Lower lobe of right lung (tissue), 2 donors: ENCODE data around the gene SLC6A2. TPM values are rescaled to one million over a fixed set of nuclear protein-coding genes. Genes with fewer than 3 reads are reported as not detected.

ENCODE experiments used
- ATAC-seq, 2 donors: fragments of 200-7000 bp; cut with Tn5 transposase; one replicate each; pipeline ENCODE4 v1.9.1; 2020 to 2022; ENCODE audit warnings: mild to moderate bottlenecking in 2 of 2, moderate library complexity in 2 of 2
- DNase-seq: peaks from one replicate; pipeline ENCODE4 v3.0.0-alpha.2; 2020
- H3K27ac ChIP-seq: fragments of 200-600 bp; one replicate; pipeline ENCODE4 v1.8.0; 2022
- H3K27me3 ChIP-seq: fragments of 200-600 bp; one replicate; pipeline ENCODE4 v1.8.0; 2022; ENCODE audit warnings: low read depth
- H3K36me3 ChIP-seq: fragments of 200-600 bp; one replicate; pipeline ENCODE4 v1.8.0; 2022; ENCODE audit warnings: mild to moderate bottlenecking
- H3K4me1 ChIP-seq: fragments of 200-600 bp; one replicate; pipeline ENCODE4 v1.8.0; 2022
- H3K4me3 ChIP-seq: fragments of 200-600 bp; one replicate; pipeline ENCODE4 v1.8.0; 2022; ENCODE audit warnings: mild to moderate bottlenecking
- H3K9me3 ChIP-seq: fragments of 200-600 bp; one replicate; pipeline ENCODE4 v1.8.0; 2022
- CTCF ChIP-seq: fragments of 200-600 bp; IDR thresholded peaks from one replicate; pipeline ENCODE4 v1.8.0; 2022; ENCODE audit warnings: antibody characterized with exemption, mild to moderate bottlenecking
- intact Hi-C: fragments of 100-400 bp; cut with DNase I; formaldehyde crosslinking; loops from one replicate; pipeline ENCODE4 v1.11.0; 2022
- total RNA-seq: library from RNA; stranded (reverse); fragmentation: NEBNext Ultra II Directional; extraction: Animal tissue kit (Norgen Biotek cat#: 25700); gene quantifications from one replicate; pipeline ENCODE4 v1.2.1, GENCODE V29; 2021
- donor health status: DM: no; HTN: yes; CAD: no; lungs with severe emphysema.

SLC6A2 gene
- total RNA-seq, 1 donor from 2014 or later, result not detected

GRCh38 chr16:55647798-55648197, 8.0 kb upstream of the SLC6A2 start:
- no peaks in the 10 kb centered on the region for H3K9me3 ChIP-seq
- no peak overlapping the region for H3K27ac ChIP-seq
- H3K4me1 ChIP-seq, result no peaks in the 10 kb centered on the region
- DNase-seq, result no peak
- no peak for TF ChIP-seq CTCF
- intact Hi-C loops, result no loop called here
- no peak overlapping the region for H3K4me3 ChIP-seq
- ATAC-seq, result no peak
- no peaks in the 10 kb centered on the region for H3K36me3 ChIP-seq
- H3K27me3 ChIP-seq, result peaks cover 6% of the 10 kb centered on the region

- Histone ChIP-seq H3K27me3 (peaks cover 46% of the 10 kb centered on the region), H3K4me1 (peaks cover 6% of the 10 kb centered on the region)
Measured at GRCh38 chr16:55651841-55652824, 3.7 kb upstream of the SLC6A2 start.

GRCh38 chr16:55653106-55653505, 2.7 kb upstream of the SLC6A2 start:
- ATAC-seq (no peak), DNase-seq (no peak)
- H3K36me3 ChIP-seq, result no peaks in the 10 kb centered on the region
- peaks cover 6% of the 10 kb centered on the region for H3K4me1 ChIP-seq
- no peak overlapping the region for H3K4me3 ChIP-seq
- peaks cover 56% of the 10 kb centered on the region for H3K27me3 ChIP-seq
- intact Hi-C loops, result no loop called here
- H3K9me3 ChIP-seq, result no peaks in the 10 kb centered on the region
- no peak overlapping the region for H3K27ac ChIP-seq
- no peak for TF ChIP-seq CTCF

More at GRCh38 chr16:55651841-55652824, 3.7 kb upstream of the SLC6A2 start:
- no peak overlapping the region for H3K27ac ChIP-seq
- no peak for TF ChIP-seq CTCF
- no peak overlapping the region for H3K4me3 ChIP-seq
- no peaks in the 10 kb centered on the region for H3K9me3 ChIP-seq
- DNase-seq (no peak), ATAC-seq (no peak)
- intact Hi-C loops, result no loop called here
- H3K36me3 ChIP-seq, result no peaks in the 10 kb centered on the region

- H3K4me1 ChIP-seq, result peaks cover 6% of the 10 kb centered on the region
- ATAC-seq, result peak in 1 of 2 donors; percentile 16
- H3K9me3 ChIP-seq, result no peaks in the 10 kb centered on the region
- H3K27me3 ChIP-seq, result peaks cover 59% of the 10 kb centered on the region
- H3K4me3 ChIP-seq, result peak overlapping the region; percentile 27
- no peak overlapping the region for H3K27ac ChIP-seq
- no peaks in the 10 kb centered on the region for H3K36me3 ChIP-seq
- no peak for TF ChIP-seq CTCF
- intact Hi-C loops, result no loop called here
- DNase-seq, result no peak
Measured at GRCh38 chr16:55655381-55655896, 349 bp upstream of the SLC6A2 start.

GRCh38 chr16:55656691-55657092, 904 bp downstream of the SLC6A2 start:
- Histone ChIP-seq H3K36me3 (no peaks in the 10 kb centered on the region), H3K9me3 (no peaks in the 10 kb centered on the region), H3K4me3 (peak overlapping the region; percentile 27), H3K27me3 (peaks cover 59% of the 10 kb centered on the region), H3K4me1 (peaks cover 6% of the 10 kb centered on the region), H3K27ac (no peak overlapping the region)
- intact Hi-C loops, result no loop called here
- ATAC-seq (no peak), DNase-seq (no peak)
- TF ChIP-seq CTCF, result no peak
